HG02798 (cell line): ENCODE data around the gene CAPZA2.
"Not testable (repeated sequence)": the region's sequence is repeated elsewhere in the genome, so short reads cannot be mapped to it uniquely, and the experiment has no call there.

Experiments
- ATAC-seq: cut with Tn5 transposase; IDR thresholded peaks from one replicate; pipeline ENCODE4 v1.9.1; 2021; ENCODE audit warnings: mild to moderate bottlenecking; ENCODE audit not compliant: unreplicated experiment, poor library complexity

The CAPZA2 gene

GRCh38 chr7:116862234-116862950 lies at the start of gene CAPZA2:
Gene CAPZA2, plus strand, starts transcription at chr7:116862587. Its CDS starts 25 bp downstream, at chr7:116862612.
- peak; percentile 92 for ATAC-seq

- ATAC-seq: no peak
These were observed 49.5 kb upstream of the CAPZA2 start for GRCh38 chr7:116812860-116813259.

- ATAC-seq: not testable (repeated sequence)
These were observed 49.0 kb upstream of the CAPZA2 start for GRCh38 chr7:116813371-116813770.

GRCh38 chr7:116815041-116815440 lies 47.3 kb upstream of the CAPZA2 start:
- no peak for ATAC-seq

DNA sequence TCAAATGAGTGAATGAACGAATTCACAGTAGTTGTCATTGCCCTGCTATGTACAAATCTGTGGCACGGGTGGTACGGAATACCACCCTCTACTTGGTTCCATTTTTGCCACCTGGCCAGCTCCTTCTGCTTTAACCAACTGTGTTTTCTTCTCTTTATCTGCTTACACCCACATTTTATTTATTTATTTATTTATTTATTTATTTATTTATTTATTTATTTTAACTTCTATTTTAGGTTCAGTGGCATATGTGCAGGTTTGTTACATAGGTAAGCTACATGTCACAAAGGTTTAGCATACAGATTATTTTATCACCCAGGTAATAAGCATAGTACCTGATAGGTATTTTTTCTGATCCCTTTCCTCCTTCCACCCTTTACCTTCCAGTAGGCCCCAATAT lies 42.2 kb upstream of the CAPZA2 start:
- ATAC-seq: no peak

- not testable (repeated sequence) for ATAC-seq
These were observed 40.7 kb upstream of the CAPZA2 start for GRCh38 chr7:116821647-116822046.

GRCh38 chr7:116824449-116824848 lies 37.9 kb upstream of the CAPZA2 start:
- ATAC-seq: no peak

DNA sequence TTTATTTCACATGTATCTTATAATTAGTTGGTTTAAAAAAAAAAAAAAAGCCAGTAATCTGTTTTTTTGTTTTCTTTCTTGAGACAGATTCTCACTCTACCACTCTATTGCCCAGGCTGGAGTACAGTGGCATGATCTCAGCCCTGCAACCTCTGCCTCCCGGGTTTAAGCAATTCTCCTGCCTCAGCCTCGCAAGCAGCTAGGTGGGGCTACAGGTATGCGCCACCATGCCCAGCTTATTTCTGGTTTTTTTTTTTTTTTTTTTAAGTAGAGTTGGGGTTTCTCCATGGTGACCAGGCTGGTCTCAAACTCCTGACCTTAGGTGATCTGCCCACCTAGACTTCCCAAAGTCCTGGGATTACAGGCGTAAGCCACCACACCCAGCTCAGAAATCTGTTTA lies 34.1 kb upstream of the CAPZA2 start:
- ATAC-seq: no peak

DNA sequence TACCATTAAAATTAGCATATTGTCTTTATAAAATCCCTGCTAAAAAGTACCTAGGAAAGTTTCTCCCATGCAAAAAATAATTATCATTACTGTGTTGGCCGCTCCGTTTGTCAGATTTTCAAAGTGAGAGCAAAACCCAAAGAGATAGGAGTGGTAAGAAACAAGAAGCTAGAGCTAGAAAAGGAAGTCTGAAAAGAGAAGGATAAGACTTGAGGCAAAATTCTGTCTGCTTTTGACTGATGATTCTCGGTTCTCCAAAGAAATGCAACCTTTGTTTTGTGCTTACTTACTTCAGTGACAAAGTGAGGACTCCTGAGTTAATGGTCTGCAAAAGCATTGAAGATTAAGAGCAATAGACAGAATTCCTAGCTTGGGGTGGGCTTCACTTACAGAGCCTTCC lies 33.3 kb upstream of the CAPZA2 start:
- ATAC-seq: no peak

GRCh38 chr7:116829493-116829892 lies 32.9 kb upstream of the CAPZA2 start:
- ATAC-seq: no peak

DNA sequence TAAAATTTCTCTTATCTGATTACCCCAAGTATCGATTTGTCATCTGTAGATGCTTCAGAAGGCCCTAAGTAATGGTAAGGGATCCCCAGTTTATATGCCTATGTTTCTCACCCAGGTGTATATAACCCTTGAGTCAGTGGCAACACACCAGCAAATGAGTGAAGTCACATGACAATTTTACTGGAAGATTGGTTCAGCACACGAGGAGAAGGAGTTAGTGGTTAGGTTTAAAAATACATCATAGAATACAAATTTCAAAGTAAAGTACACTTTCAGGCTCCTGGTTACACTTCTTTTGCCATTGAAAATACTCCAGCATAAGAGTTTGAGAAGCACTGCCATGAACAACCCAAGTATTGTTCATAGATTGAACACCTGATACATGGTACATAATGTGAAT lies 29.7 kb upstream of the CAPZA2 start:
- ATAC-seq: no peak

GRCh38 chr7:116834815-116835504 lies 27.4 kb upstream of the CAPZA2 start:
- ATAC-seq: no peak

DNA sequence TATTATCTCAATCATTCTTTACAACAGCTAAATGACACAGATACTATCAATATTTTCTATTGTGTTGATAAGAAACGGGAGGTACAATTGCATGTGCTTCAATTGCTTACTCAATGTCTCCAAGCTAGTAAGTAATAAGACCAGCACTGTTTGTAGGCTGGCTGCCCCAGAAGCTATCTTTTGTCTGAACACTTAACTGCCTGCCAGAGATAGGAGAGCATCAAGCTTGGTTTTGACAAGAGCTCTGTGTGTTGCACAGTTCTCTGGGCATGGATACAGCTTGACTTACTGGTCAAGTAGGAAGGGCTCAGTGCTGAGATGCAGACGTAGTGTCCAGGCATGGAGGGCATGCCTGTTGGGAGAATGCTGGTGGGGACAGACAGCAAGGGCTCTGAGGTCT lies 26.3 kb upstream of the CAPZA2 start:
- no peak for ATAC-seq

DNA sequence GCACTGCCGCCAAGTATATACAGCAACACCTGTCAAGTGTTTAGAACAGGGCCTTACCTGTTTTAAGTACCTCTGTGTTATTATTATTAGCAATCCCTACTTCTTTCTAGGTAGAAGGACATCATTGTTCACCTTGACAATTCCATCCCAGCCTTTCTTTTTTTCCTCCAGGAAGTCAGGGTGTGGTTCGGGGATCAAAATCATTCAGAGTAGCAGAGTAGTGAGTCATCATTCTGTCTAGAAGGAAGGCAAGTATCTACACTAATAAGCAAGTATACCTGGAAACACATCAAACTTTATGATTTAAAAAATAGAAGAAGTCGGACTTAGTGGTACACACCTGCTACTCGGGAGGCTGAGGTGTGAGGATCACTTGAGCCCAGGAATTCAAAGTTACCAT lies 25.5 kb upstream of the CAPZA2 start:
- no peak for ATAC-seq

- no peak for ATAC-seq
These were observed 24.8 kb upstream of the CAPZA2 start for GRCh38 chr7:116837586-116837985.

GRCh38 chr7:116840256-116840655 lies 22.1 kb upstream of the CAPZA2 start:
- ATAC-seq: no peak

DNA sequence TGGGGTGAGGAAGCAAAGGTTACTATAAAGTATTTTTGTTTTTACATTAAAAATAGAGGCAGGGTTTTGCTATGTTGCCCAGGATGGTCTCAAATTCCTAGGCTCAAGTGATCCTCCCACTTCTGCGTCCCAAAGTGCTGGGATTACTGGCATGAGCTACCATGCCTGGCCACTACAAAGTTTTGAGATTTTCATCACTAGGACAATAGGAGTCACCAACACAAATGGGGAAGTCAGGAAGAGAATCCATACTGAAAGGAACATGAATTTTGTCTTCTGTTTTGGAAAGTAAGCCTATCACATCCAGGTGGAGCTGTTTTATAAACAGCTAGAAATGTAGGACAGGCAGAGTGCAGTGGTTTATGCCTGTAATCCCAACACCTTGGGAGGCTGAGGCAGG lies 20.0 kb upstream of the CAPZA2 start:
- ATAC-seq: no peak

DNA sequence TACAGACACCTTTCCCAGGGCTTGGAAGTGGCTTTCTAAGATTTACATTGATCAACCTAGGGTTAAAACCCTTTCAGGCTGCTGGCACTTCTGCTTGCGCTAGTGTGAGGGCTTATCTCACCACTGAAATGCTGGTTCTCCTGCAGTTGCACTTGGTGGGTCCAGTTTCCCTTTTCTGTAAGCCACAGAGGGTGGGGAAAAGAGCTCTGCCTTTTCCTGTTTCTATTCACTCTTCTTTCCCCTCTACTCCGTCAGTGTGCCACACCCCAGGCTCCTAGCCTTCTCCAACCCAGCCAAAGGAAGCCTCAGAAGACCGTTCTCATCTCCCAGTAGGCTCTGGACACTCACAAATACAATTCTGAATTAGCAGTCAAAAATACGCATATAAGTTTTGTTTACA lies 19.0 kb upstream of the CAPZA2 start:
- ATAC-seq: no peak

GRCh38 chr7:116851175-116851574 lies 11.2 kb upstream of the CAPZA2 start:
- ATAC-seq: no peak

DNA sequence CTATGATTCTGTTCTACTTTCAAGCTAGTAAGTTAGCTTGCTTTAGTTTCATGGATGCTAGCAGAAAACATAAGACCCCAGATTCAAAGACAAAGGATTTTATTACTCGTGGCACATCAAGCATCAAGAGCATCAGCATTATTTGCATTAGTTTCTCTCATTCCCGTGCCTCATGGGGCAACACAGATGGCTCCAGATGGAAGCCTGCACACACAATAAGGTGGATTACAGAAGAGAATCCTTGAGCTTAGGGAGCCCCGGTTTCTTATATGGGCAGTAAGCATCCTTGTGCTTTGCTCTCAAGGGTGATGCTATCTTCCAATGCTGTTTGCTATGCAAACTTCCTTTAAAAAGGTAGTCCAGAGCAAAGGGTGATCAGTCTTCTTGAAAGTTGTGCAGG lies 10.7 kb upstream of the CAPZA2 start:
- ATAC-seq: no peak

DNA sequence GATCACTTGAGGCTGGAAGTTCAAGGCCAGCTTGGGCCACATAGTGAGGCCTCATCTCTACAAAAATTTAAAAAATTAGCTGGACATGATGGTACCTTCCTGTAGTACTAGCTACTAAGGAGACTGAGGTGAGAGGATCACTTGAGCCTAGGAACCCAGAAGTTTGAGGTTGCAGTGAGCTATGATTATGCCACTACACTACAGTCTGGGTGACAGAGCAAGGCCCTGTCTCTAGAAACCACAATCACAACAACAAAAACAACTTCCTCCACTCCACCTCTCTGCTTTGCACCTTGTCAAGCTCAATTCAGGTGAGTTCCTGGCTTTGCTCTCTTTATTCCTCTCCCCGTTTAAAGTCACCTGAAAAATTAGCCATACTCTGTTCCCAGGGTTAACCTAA lies 8.3 kb upstream of the CAPZA2 start:
- no peak for ATAC-seq

- no peak for ATAC-seq
These were observed 5.3 kb upstream of the CAPZA2 start for GRCh38 chr7:116857052-116857451.
